ENCODE measurements around the gene SBF2.
A peak's percentile ranks its signal among the peaks of the same experiment; 100 is the strongest.
"Not testable (repeated sequence)": the region's sequence is repeated elsewhere in the genome, so short reads cannot be mapped to it uniquely, and the experiment has no call there.

SBF2 gene

DNA sequence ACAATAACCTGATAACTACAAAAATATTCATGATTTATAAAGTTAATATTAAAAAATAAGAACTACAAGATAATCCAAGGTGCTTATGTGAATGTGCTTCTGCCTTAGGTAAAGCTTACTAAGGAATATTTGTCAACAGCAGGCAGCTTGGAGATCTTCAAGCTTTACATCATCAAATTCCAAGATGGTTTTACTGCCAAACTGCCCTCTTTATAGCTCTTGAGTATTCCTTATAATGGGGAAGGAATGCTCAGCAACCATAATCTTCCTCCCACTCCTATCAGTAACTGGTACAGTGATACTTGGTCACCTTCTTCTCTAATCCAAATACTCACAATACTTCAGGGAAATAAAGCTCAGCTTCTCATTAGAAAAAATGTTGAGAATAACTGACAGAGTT, 30.1 kb downstream of the SBF2 start:
- no peak for DNase-seq

DNA sequence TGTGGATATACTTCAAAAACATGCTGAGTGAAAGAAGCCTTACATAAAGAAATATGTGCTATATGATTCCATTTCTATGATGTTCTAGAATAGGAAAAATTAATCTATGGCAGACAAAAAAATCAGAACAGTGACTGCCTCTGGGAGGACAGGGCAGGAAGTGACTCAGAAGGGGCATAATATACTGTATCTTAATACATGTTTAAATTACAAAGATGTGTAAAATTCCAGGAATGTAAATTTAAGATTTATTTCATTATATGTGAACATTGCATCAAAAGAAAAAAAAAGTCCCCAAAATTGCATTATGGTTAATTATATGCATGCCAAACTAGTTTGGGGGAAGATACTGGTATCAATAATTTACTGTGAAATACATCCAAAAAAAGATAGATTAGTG, 32.2 kb downstream of the SBF2 start:
- DNase-seq = no peak

DNA sequence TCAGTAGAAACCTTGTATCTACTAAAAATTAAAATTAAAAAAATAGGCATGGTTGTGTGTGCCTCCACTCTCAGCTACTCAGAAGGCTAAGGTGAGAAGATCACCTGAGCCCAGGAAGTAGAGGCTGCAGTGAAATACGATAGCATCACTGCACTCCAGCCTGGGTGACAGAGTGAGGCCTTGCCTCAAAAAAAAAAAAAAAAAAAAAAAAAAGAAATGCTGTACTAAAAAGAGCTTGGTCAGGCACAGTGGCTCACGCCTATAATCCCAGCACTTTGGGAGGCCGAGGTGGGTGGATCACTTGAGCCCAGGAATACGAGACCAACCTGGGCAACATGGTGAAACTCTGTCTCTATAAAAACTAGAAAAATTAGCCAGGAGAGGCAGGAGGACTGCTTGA, 36.5 kb downstream of the SBF2 start:
- DNase-seq = peak; percentile 37

DNA sequence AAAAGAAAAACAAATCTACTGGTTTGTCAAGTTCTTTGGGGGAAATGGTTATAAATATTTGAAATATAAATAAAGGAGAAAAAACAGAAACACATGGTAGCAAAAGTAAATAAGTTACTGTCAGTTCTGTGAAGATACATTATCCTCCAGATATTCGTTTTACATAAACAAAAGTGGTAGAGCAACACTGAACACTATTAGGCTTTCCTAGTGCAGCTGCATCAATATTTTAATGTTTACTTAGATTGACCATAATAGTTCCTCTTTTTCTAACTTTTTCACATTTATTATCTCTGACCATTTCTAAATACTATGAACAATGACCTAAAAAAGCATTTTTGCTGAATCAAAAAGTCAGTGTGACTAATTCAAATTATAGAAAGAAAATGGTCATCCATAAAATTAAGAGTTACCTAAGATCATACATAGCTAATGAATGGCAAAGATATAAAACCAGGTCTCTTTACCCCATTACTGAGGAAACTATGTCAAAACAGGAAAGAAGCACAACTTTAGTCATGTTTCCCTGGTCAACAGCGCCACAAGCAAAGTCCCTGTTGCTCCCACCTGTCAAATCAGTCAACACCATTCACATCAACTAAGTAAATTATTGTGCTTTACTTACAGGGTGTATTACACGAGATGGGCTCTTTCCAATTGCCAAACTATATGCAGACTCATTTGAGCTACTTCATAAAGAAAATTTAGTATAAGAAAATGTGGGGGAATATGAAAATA, 38.5 kb downstream of the SBF2 start:
- DNase-seq = no peak

DNA sequence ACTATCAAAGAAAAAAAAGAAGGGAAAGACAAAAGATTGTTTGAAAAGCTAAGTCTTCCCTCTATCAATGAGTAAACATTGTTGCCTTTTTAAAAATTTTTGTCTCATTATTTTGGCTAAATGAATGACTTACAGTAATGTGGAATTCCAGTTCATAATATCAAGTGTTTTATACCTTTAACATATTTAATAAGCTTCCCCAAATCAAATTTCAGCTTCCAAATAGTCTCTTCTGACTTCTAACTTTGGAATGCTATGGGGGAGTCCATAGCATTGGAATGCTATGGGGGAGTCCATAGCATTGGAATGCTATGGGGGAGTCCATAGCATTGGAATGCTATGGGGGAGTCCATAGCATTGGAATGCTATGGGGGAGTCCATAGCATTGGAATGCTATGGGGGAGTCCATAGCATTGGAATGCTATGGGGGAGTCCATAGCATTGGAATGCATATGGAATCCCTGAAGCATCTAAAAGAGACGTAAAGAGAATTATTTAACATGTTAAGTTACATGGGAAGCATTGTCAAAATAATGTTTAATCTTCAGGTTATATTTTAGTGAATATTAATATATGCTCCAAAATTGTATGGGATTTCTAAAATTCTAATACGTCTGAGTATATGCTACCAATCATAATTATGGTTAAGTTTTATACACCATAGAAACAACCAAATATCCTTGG, 44.4 kb downstream of the SBF2 start:
- not testable (repeated sequence) for DNase-seq

DNA sequence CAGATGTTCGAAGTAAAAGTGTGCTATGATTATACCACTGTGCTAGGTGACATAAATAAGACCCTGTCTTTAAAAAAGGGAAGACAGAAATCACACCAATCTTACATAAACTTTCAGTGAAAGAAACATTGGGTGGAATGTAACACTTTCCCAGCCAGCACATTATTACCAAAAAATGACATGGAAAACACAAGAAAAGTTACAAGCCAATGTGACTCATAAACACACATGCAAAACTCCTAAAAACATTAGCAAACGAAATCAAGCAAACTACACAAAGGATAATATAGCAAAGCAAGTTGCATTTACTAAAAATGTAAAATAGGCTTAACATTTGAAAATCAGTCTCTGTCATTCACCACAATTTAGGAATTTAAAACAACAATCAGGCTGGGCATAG, 47.0 kb downstream of the SBF2 start:
- DNase-seq = no peak

DNA sequence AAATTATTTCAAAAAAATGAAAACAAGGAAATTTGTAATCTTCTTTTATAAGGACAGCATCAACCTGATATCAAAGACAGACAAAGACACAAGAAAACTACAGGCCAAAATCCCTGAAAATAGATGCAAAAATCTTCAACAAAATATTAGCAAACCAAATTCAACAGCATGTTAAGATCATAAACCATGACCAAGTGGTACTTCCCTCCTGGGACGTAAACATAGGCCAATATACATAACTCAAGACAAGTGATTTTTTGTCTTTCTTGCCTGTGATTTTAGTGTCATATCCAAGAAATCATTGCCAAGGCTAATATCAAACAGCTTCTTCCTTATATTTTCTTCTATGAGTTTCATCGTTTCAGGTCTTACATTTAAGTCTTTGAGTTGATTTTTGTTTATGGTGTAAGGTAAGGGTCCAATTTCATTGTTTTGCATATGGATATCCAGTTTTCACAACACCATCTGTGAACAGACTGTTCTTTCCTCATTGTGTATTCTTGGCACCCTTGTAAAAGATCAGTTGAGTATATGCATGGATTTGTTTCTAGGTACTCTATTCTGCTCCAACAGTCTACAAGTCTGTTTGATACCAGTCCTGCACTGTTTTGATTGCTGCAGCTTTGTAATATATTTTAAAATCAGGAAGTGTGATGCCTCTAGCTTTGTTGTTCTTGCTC, 50.0 kb downstream of the SBF2 start:
- DNase-seq = no peak

DNA sequence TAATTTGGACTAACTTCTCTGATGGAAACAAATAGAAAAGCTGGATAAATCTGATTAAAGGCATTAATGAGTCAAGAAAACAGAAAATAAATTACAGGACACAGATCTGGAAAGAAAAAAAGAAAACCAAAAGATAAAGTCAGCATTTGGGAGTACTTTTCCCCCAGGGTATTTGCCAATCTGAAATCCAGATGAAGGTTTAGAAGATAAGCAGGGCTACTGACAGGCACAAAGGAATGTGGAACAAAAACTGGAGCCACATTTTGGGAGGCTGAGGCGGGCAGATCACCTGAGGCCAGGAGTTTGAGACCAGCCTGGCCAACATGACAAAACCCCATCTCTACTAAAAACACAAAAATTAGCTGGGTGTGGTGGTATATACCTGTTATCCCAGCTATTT, 57.2 kb downstream of the SBF2 start:
- no peak for DNase-seq

DNA sequence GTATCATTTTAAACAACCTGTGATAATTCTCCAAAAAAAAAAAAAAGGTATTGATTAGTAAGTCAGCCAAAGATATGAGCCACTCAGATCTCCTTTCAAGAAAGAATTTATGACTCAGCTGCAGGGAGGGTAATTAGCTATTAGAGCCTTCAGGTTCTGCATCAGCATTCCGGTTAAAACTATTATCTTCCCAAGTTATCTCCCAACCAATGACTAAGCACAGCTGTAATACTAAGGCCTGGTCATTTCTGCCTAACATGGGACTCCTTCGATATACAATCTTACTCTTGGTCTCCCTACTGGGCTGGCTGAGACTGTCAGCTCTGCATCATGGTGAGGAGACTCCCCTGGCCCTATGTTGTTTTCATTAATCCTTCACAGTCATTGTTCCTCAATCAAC, 60.4 kb downstream of the SBF2 start:
- DNase-seq = no peak

DNA sequence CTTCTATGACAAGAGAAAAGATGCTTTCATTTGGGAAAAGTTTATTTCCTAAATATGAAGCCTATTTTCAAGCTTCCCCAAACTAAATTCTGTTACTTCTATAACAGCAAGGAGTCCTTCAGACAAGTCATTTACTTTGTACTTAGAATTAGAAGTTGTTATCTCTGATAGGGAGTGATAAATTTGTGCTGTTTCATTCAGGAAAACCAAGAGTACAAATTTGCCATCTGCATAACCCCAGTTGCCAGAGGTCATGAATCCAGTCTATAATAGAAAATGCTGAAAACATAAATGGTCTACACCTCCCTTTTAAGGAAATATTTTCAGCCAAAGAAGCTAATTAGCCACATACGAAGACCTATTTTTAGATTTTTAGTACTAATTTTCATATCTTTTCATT, 61.3 kb downstream of the SBF2 start:
- no peak for DNase-seq

DNA sequence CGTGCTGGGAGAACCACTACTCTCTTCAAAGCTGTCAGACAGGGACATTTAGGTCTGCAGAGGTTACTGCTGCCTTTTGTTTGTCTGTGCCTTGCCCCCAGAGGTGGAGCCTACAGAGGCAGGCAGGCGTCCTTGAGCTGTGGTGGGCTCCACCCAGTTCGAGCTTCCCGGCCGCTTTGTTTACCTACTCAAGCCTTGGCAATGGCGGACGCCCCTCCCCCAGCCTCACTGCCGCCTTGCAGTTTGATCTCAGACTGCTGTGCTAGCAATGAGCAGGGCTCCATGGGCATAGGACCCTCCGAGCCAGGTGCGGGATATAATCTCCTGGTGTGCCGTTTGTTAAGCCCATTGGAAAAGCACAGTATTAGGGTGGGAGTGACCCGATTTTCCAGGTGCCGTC, 62.2 kb downstream of the SBF2 start:
- DNase-seq = not testable (repeated sequence)

DNA sequence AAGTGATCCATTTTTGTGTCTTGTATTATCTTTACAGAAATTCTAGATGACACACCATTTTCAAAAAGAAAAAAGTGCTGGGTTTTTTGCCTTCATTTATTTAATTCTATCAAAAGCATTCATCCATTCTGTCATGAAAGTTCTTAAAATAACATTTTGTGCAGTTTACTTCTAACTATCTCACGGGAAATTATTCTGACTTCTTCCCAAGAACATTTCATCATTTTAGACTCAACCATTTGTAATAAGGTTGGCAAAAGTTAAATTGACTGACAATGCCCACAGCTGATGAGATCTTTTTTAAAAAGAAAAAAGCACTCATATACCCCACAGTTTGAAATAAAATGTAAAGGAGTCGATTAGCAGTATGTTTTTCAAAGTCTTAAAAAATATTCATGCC, 68.5 kb downstream of the SBF2 start:
- no peak for DNase-seq

DNA sequence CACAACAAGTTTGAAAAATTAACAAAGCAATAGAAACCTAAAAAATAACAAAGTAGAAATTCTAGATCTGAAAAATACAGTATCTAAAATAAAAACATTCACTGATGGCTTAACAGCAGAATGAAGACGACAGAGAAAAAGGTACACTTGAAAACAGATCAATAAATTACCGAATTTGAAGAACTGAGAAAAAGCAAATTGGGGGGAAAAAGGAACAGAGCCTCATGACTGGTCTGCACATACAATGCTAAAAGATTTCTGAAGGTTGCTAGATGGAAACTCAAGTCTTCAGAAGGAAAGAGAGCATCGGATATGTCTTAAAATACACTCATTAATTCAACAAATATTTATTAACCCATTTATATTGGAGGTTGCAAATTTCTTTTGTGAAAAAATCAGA, 71.6 kb downstream of the SBF2 start:
- no peak for DNase-seq

DNA sequence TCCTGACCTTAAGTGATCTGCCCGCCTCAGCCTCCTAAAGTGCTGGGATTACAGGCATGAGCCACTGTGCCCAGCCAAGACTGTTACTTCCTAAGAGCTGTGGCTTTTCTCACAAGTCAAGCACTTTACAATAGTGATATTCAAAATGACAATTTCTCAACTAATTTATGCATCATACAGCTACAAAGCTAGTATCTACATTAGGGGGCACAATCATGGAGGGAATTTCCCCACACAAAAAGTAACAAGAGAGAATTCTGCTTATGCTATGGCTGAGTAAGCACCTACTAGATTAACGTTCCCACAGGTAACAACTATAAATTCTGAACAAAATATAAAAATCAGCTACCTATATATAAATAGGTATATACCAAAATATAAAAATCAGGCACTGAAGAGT, 72.7 kb downstream of the SBF2 start:
- no peak for DNase-seq

DNA sequence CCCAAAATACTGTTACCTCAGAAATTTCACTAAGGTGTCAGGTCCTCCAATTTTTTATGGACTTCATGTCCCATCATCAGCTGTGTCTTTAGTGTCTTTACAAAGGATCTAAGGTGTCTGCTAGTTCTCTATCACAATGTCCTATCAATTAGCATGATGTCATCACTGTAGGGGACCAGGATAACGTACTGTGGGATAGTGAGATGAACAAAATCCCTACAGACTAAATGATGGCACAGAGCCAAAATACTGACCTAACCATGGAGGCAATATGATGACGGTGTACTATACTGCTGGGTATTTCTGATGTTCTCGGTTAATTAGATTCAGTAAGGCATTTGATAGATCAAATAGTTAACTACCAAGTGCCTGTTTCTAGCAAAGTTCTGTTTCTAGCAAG, 82.5 kb downstream of the SBF2 start:
- no peak for DNase-seq

DNA sequence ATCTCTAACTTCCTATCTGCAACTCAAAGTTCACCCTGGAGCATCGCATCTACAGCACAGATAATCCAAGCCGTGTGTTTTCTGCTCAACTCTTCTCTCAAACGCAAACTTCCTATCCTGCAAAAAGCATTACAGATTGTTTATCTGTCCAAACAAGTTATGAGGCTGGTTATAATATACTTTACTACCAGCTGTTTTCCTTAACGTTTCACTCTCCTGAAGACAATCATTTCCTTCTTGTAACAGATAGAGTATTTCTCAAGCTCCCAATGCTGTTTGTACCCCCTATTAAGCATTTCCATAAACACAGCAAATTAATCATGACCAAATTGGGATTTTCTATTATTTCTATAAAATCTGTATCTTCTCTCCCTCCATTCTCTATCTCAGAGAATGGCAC, 84.7 kb downstream of the SBF2 start:
- DNase-seq = no peak

DNA sequence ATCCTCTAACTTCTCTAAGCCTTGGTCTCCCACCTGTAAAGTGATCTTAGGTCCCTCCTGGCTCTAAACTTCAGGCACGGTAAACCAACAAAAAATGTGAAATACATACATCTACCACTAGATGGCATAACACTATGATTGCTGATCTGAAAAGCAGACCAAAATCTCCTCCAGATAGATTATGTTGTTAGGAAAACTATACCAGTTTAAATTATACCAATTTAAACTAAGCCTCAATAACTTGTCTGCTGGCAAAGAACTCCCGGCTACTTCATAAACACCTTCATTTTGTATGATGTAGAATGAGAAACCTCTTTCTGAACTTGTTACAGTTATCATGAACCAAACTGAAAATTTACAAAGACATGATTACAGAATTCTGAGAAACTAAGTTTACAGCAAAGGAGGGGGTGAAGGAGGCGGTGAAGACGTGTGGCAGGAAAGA, 85.9 kb downstream of the SBF2 start:
- peak; percentile 39 for DNase-seq

DNA sequence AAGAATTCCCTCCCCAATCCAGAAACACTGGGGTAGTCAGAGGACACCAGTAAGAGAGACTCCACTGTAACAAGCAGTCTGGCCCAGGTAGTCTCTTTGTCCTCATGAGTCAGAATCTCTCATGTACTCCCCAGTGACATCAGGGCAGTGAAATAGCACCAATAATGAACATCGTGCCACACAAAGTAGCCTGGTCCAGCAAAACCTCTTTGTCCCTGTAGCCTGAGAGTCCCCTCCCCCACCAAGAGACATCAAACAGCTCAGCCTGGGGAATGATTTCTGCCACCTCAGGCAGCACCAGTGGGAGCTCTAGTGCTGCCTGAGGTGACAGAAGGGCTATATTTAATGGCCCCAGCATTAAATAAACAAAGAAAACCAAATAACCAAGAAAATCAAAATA, 88.1 kb downstream of the SBF2 start:
- DNase-seq = no peak

DNA sequence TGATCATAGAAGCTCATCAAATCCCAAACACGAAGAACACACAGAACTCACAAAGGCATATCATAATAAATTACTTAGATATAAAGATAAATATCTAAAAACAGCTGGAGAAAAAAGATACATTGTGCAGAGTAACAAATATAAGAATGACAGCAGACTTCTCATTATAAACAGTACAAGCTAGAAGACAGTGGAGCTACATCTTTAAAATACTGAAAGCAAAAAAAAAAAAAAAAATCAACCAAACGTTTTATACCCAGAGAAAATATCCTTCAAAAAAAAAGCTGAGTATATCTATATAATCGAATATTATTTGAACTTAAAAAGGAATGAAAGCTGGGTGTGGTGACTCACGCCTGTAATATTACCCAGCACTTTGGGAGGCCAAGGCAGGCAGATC, 90.0 kb downstream of the SBF2 start:
- DNase-seq = no peak

DNA sequence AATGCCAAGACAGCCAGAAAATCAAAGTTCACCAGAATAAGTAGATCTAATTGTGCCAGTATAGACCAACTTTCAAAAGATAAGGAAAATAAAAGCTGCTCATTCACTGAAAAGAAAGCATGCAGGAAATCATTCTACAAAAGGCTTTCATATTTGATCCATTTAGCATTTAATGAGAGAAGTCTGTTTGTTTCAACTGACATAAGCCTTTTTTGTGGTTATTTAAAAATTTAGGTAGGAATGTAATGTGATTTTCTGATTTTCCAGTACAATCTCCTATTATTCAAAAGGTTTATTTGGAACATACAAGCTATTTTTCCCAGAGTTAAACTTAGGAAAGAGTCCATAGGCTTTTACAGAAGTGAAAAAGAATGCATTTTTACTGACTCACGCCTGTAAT, 92.7 kb downstream of the SBF2 start:
- DNase-seq = no peak

DNA sequence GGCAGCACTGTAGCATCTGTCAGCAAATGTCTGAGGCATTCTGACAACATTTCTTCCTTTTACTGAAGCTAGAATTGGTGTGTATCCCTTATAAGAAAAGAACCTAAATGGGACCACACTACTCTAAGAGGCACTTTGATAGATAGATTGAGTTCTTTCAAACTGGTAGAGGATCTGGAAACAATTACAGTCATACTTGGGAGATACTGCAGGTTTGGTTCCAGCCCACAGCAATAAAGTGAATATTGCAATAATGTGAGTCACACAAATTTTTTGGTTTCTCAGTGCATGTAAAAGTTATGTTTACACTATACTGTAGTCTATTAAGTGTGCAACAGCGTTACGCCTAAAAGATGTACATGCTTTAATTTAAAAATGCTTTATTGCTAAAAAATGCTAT, 96.9 kb downstream of the SBF2 start:
- no peak for DNase-seq

DNA sequence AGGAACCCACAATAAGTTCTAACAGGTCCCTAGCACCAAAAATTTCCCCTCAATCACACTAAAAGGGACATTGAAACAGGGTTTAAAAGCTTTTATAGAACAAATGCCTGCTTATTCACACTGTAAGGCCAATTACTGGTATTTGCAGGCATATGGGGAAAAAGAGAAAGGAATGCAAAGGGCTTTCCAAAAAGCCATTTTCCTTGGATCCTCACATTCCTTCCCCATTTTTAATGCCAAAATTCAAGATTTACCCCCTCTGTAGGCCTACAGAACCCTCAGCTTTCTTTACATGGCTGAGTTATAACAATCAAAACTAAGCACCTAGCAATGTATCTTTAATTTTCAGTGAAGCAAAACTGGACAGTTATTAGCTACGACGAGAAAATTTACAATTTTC, 102.0 kb downstream of the SBF2 start:
- no peak for DNase-seq

DNA sequence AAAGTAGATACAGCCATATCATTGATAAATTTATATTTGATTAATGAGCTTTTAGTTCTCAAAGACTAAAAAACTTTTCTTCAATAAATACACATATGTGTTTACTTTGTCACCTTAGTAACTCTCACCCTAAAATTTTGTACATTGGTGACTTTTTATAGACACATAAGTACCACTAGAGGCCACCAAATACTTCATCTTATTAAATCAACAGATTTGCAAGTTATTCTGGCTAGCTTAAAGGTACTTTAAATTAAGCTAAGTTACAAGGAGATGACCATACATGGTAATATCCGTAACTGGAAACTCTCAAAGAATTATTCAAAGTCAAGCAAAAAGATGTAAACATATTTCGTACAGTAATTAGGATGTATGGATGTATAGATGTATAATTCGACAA, 112.2 kb downstream of the SBF2 start:
- DNase-seq = no peak

DNA sequence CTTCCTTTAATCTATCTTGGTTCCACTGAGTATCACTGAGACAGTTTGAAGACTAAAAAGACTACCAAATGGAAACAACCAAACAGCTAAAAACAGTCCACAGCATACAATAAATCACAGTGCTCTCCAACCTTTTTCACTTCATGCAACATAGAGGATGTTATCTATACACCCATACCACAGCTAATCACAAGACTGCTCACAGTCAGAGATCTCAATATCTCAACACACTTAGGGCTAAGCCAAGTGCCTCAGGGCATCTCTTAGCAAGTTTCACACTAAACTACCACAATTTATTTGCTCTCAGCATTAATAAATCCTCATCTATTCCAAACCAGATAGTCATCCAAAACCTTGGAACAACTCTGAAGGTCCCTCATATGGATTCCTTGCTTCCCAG, 129.4 kb downstream of the SBF2 start:
- no peak for DNase-seq

All from NCI-H2029 (cell line).